ACC112 (cell line): ENCODE results near the gene OTOS.

Source experiments
- H2AFZ ChIP-seq: fragments of 200-600 bp; sonication (generic); one replicate; pipeline ENCODE4 v1.6.0; 2017; ENCODE audit warnings: antibody characterized with exemption, low read length; ENCODE audit not compliant: unreplicated experiment
- H3K27ac ChIP-seq: fragments of 200-600 bp; sonication (generic); 2 replicates; pipeline ENCODE4 v1.5.1; 2014; ENCODE audit warnings: low read depth, mild to moderate bottlenecking, antibody characterized with exemption, low read length, moderate library complexity
- H3K27me3 ChIP-seq: fragments of 200-600 bp; sonication (generic); 2 replicates; pipeline ENCODE4 v1.6.1; 2014; ENCODE audit warnings: mild to moderate bottlenecking, antibody characterized with exemption, low read length, moderate library complexity, mixed read lengths; ENCODE audit not compliant: insufficient read depth
- H3K36me3 ChIP-seq: fragments of 200-600 bp; sonication (generic); 2 replicates; pipeline ENCODE4 v1.6.1; 2016; ENCODE audit warnings: mild to moderate bottlenecking, antibody characterized with exemption, low read length, moderate library complexity, mixed read lengths; ENCODE audit not compliant: insufficient read depth
- H3K4me1 ChIP-seq: fragments of 200-600 bp; sonication (generic); one replicate; pipeline ENCODE4 v1.6.1; 2016; ENCODE audit warnings: low read length, mixed read lengths; ENCODE audit not compliant: insufficient read depth, unreplicated experiment, control insufficient read depth
- H3K4me3 ChIP-seq: fragments of 200-600 bp; sonication (generic); 2 replicates; pipeline ENCODE4 v1.5.1; 2014; ENCODE audit warnings: mild to moderate bottlenecking, low read depth, low read length
- H3K79me2 ChIP-seq: fragments of 200-600 bp; sonication (generic); one replicate; pipeline ENCODE4 v1.6.0; 2016; ENCODE audit warnings: low read length; ENCODE audit not compliant: control insufficient read depth, unreplicated experiment, insufficient read depth

OTOS gene

DNA sequence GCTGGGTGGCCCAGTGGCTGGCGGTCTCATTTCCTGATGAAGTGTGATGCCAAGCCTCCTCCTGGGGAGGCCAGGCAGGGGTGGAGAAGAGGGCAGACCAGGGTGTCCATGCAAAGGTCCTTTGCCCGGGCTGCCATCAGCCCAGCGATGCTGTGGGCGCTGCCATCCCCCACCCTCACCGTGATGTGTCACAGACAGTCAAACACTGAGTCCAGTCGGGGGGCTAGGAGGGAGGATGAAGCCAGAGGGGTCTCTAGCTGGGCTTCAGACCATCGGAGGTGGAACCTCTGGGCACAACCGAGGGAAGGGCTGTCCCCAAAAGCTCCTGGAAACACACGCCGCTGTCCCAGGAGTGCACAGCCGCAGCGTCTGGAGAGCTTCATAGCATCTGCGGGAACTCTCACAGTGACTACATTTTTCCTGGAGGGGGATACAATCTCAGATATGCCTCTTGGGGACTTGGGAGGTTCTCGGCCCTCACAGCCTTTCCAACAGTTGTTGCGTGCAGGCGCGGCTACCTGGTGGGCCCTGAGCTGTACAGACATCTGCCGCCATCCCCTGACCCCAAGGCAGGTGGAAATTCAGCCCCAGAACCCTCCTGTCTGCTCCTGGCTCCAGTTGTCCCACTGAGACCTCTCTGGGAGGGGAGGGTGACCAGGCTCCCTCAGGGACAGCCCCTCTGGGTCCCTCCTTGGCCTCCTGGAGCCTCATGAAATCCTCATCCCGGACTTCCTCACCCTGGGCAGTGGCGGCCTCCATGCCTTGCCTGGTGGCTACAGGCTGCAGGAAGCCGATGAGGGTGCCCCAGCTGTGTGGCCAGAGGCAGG lies 26.5 kb upstream of the OTOS start:
- H3K79me2 ChIP-seq = no peaks in the 10 kb centered on the region
- H3K4me1 ChIP-seq = no peaks in the 10 kb centered on the region
- no peak overlapping the region for H3K4me3 ChIP-seq
- H2AFZ ChIP-seq = no peak overlapping the region
- H3K27me3 ChIP-seq = peaks cover 38% of the 10 kb centered on the region
- H3K36me3 ChIP-seq = no peaks in the 10 kb centered on the region
- H3K27ac ChIP-seq = no peak overlapping the region

- Histone ChIP-seq H3K4me3 (no peak overlapping the region), H2AFZ (no peak overlapping the region), H3K27ac (no peak overlapping the region), H3K36me3 (no peaks in the 10 kb centered on the region), H3K27me3 (peaks cover 30% of the 10 kb centered on the region), H3K4me1 (no peaks in the 10 kb centered on the region), H3K79me2 (no peaks in the 10 kb centered on the region)
Observed at GRCh38 chr2:240166191-240166590, 25.7 kb upstream of the OTOS start.

DNA sequence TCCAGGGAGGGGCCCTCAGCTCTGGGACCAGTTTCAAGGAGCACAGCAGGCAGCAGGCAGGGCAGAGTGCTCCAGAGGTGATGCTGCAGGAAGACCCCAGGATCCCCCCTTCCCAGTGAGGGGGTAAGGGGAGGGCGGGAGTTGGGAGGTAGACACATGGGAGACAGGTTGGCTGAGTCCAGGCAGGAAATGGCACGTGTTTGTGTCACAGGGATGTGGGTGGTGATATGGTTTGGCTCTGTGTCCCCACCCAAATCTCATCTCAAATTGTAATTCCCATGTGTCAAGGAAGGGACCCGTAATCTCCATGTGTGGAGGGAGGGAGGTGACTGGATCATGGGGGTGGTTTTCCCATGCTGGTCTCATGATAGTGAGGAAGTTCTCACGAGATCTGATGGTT lies 25.2 kb upstream of the OTOS start:
- no peaks in the 10 kb centered on the region for H3K79me2 ChIP-seq
- no peaks in the 10 kb centered on the region for H3K36me3 ChIP-seq
- no peak overlapping the region for H3K4me3 ChIP-seq
- no peak overlapping the region for H2AFZ ChIP-seq
- no peak overlapping the region for H3K27ac ChIP-seq
- H3K27me3 ChIP-seq = peaks cover 25% of the 10 kb centered on the region
- no peaks in the 10 kb centered on the region for H3K4me1 ChIP-seq

DNA sequence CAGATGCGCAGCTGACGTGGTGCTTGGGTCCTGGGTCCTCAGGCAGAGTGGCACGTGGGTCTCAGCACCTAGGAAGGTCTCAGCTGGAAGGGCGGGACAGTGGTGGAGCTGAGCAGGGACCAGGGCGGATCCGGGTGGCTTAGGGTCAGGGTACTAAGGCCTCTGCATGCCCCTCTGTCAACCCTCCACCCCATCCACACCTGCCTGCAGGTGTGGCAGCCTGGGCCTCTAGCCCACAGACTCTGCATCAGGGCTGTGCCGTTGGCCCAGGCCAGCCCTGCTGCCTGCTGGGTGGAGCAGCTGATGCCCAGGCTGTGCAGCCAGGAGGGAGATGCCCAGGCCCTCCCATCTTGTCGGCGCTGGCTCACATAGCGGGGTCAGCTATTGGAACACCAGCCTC lies 24.6 kb upstream of the OTOS start:
- H3K4me3 ChIP-seq = no peak overlapping the region
- peaks cover 25% of the 10 kb centered on the region for H3K27me3 ChIP-seq
- H2AFZ ChIP-seq = no peak overlapping the region
- no peaks in the 10 kb centered on the region for H3K4me1 ChIP-seq
- H3K27ac ChIP-seq = no peak overlapping the region
- H3K79me2 ChIP-seq = no peaks in the 10 kb centered on the region
- no peaks in the 10 kb centered on the region for H3K36me3 ChIP-seq

DNA sequence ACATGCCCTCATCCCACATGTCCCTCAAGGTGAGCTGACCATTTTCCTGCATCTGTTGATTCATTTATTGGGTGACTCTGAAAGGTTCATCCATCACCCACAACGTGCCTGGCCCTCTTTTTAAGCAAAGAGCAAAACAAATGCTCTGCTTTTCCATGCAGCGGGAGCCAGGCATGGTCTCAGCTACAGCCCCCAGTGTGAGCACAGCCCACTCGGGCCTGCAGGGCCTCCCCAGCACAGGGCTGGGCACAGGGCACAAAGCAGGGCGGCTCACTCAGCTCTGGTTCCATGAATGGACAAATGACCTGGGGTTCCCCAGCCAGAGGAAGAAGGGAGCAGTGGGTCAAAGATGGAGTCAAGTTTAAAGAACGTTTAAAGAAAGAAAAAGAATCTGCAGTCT lies 24.1 kb upstream of the OTOS start:
- Histone ChIP-seq H3K27me3 (peaks cover 25% of the 10 kb centered on the region), H2AFZ (no peak overlapping the region), H3K4me3 (no peak overlapping the region), H3K36me3 (no peaks in the 10 kb centered on the region), H3K4me1 (no peaks in the 10 kb centered on the region), H3K79me2 (no peaks in the 10 kb centered on the region), H3K27ac (no peak overlapping the region)

DNA sequence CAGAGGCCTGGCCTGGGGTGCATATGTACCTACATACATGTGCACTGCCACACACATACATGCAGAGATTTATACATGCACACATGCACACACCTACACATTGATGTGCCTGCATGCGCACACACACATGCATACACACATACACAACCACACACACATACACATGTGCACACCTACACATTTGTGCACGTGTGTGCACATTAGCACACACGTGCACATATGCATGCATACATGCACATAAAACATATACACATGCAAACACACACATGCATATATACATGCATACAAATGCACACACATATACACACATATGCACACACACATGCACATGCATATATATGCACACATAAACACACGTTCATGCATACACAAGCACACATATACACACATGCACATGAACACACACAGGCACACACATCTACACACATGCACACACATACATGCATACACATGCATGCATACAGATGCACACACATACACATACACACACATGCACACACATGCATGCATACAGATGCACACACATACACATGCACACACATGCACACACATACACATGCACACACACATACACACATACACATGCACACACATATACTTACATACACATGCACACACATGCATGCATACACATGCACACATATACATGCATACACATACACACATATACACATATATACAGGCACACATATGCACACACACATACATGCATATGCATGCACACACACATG lies 23.6 kb upstream of the OTOS start:
- Histone ChIP-seq H2AFZ (no peak overlapping the region), H3K36me3 (no peaks in the 10 kb centered on the region), H3K79me2 (no peaks in the 10 kb centered on the region), H3K27me3 (peaks cover 25% of the 10 kb centered on the region), H3K27ac (no peak overlapping the region), H3K4me3 (no peak overlapping the region), H3K4me1 (no peaks in the 10 kb centered on the region)

- H3K27ac ChIP-seq = no peak overlapping the region
- peaks cover 25% of the 10 kb centered on the region for H3K27me3 ChIP-seq
- no peak overlapping the region for H2AFZ ChIP-seq
- H3K79me2 ChIP-seq = no peaks in the 10 kb centered on the region
- H3K4me1 ChIP-seq = no peaks in the 10 kb centered on the region
- H3K36me3 ChIP-seq = no peaks in the 10 kb centered on the region
- no peak overlapping the region for H3K4me3 ChIP-seq
Observed at GRCh38 chr2:240162939-240163714, 22.7 kb upstream of the OTOS start.

- H3K4me1 ChIP-seq = no peaks in the 10 kb centered on the region
- no peak overlapping the region for H3K4me3 ChIP-seq
- H3K27me3 ChIP-seq = peaks cover 20% of the 10 kb centered on the region
- no peaks in the 10 kb centered on the region for H3K36me3 ChIP-seq
- no peaks in the 10 kb centered on the region for H3K79me2 ChIP-seq
- H3K27ac ChIP-seq = no peak overlapping the region
- H2AFZ ChIP-seq = no peak overlapping the region
Observed at GRCh38 chr2:240162531-240162930, 22.1 kb upstream of the OTOS start.

DNA sequence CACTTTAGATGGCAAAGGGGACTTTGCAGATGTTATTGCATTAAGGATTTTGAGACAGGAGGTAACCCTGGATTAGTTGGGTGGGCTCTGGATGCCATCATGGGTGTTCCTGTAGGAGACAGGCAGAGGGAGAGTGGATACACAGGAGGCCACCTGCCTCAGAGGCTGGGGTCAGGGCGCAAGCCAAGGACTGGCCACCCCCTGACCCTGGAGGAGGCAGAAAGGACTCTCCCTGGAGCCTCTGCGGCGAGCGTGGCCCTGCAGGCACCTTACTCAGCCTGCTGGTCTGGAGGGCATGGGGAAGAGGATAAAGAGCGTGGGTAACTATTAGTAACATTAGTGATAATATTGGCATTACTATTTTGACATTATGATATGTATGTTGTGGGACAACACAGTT lies 21.6 kb upstream of the OTOS start:
- Histone ChIP-seq H3K79me2 (no peaks in the 10 kb centered on the region), H3K4me1 (no peaks in the 10 kb centered on the region), H3K36me3 (no peaks in the 10 kb centered on the region), H2AFZ (no peak overlapping the region), H3K4me3 (no peak overlapping the region), H3K27ac (no peak overlapping the region), H3K27me3 (peaks cover 19% of the 10 kb centered on the region)

GRCh38 chr2:240161087-240161750 lies 20.8 kb upstream of the OTOS start:
- no peak overlapping the region for H3K4me3 ChIP-seq
- H3K36me3 ChIP-seq = no peaks in the 10 kb centered on the region
- H3K27ac ChIP-seq = no peak overlapping the region
- H3K4me1 ChIP-seq = no peaks in the 10 kb centered on the region
- H3K27me3 ChIP-seq = peaks cover 13% of the 10 kb centered on the region
- H2AFZ ChIP-seq = no peak overlapping the region
- no peaks in the 10 kb centered on the region for H3K79me2 ChIP-seq
